CD4-positive, alpha-beta T cell treated with Interleukin-6 for 4 hours (primary cell): ENCODE measurements around the gene CCDC92.
A peak's percentile ranks its signal among the peaks of the same experiment; 100 is the strongest.

Source experiments
- DNase-seq: peaks from one replicate; pipeline ENCODE4 v3.0.0-alpha.2; 2020; ENCODE audit warnings: mixed read lengths

Gene CCDC92

DNA sequence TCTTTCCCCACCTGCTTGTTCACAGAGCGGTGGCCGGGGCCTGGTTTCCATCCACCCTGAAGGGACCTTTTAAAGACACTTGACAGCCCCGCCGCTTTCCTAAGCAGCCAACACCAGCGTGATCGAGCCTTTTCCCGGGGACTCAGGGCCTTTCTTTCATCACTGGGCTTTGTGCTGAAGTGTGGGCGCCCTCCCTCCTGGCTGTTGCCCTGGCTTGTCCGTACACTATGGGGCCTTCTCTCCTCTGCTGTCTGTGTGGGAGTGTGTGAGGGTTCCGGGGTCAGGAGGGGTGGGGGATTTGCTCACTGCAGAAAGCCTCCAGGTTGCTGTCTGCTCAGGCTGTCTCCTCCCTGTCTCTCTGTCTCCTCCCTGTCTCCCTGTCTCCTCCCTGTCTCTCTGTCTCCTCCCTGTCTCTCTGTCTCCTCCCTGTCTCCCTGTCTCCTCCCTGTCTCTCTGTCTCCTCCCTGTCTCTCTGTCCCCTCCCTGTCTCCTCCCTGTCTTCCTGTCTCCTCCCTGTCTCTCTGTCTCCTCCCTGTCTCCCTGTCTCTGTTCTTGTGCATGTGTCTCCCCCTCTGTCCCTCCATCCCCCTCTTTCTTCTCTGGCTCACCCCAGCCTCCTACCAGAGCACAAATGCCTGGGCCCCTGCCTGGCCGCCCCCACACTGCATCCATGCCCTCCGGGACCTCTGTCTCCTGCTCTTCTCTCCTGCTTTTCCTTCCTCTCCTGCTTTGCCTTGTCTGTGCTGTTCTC lies 64.7 kb downstream of the CCDC92 start:
- no peak for DNase-seq

DNA sequence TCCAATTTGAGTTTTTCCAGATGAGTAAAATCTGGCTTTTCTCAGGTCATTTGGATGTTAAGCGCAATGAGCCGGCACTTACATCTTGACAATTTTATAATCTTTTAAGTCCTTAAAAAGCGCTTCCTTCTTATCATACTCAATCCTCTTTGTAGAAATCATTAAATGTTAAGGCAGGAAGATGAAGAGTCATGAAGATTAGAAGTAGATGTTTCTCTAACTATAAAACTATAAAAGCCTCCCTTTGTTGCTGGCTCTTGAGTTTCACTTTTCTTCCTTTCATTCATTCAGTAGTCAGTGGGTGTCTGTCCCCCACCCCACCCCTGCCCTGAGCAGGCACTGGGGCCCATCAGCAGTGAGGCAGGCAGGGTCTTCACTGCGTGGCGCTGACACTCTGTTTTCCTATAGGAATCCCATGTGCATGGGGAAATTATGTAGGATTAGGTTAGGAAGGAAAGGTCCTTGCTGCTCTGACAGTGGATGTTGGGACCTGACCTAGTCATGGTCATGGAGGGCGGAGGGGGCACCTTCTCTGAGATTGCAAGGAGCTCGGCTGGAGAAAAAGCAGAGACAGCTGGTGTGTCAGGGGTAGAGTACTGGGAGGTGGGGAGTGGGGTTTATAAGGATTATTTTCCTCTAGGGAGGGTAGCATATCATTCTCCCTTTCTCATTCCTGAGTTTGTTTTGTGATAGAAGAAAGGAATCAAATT lies 65.8 kb downstream of the CCDC92 start:
- no peak for DNase-seq

DNA sequence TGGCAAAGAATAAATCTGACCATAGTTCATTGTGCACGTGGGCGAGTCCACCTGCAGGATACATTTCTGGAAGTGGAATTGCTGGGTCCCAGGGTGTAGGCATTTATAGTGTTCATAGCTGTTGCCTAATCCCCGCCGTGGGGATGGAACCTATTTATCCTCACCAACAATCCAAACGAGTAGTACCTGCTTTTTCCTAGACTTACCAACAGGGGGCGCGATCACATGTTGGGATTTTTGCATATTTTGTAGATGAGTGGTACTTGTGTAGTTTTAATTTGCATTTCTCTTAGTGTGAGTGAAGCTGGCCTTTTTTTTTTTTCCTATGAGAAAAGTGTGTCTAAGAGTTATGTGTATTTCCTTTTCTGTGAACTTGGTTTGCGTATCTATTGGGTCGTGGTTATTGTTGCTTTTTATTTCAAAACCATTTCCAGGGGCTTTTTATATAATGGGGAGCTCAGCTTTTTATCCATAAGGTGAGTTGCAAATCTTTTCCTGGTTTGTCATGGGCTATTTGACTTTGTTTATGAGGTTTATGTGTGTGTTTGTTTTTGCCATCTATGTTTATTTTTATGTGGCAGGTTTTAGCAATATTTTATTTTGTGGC lies 67.2 kb downstream of the CCDC92 start:
- DNase-seq = peak; percentile 80

DNA sequence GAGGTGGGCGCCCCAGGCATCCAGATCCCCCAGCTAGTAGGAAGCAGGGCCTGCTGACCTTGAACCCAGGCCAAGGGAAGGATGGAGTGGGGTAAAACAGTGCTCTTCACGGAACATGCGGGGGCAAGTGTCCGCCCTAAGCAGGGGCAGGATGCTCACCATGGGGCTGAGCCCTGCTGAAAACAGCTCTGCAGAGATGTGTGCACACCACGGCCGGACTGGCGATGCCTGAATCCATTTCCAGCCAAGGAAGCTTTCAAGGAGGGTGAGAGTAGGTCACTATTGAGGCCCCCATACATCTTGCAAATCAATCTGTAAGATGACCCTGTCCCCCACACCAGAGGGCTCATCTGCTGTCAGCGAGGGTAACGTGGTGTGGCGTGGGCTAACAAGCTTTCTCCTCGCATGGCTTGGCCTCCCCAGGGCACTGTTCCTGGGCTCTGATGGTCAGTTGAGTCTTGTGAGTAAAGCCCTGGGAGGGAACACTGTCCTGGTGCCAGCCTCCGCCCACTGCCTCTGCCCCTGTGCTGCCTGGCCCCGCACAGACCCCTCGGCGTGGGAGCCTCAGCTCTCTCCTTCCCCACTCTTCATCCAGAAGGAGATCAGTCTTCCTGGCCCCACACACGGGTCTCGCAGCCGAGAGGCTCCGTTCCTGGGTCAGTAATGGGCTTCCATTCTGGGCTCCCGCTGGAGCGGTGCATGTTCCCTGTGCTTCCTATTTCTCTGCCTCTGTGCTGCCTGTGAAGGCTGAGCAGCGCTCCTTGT lies 69.1 kb downstream of the CCDC92 start:
- no peak for DNase-seq

DNA sequence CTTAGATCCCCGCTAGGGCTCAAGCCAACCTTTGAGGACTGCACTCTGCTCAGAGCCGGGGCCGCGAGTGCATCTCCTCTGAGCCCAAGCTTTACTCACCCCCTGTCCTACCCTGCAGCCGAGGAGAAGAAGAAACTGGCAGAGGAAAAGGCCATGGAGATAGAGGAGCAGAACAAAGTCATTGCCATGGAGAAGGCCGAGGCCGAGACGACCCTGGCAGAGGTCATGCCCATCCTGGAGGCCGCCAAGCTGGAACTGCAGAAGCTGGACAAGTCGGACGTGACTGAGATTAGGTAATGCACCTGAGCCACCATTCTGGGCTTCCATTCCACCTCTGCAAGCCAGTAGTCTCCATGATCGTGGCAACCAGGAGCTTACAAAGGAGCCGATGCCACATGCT lies 69.8 kb downstream of the CCDC92 start:
- no peak for DNase-seq

DNA sequence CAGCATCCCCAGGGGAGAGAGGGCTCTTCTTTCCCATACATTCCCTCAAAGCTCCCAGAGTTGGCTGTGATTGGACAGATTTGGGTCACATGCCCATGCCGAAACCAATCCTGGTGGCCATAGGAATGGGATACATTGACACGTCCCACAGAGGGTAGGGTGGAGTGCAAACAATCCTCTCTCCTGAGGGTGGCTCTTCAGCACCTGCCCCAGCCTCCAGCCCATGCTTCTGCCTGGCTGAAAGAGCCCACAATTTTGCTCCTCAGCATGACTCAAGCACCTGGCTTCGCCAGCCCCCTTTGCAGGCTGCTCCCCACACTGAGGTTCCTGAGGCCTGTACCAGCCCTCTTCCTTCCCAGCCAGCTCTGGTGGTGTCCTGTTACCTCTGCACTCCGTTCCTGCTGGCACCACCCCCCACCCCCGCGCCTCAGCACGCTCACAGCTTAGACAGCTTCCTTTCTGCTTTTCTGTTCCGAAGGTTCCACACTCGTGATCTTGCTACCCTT lies 71.7 kb downstream of the CCDC92 start:
- DNase-seq = peak; percentile 13

DNA sequence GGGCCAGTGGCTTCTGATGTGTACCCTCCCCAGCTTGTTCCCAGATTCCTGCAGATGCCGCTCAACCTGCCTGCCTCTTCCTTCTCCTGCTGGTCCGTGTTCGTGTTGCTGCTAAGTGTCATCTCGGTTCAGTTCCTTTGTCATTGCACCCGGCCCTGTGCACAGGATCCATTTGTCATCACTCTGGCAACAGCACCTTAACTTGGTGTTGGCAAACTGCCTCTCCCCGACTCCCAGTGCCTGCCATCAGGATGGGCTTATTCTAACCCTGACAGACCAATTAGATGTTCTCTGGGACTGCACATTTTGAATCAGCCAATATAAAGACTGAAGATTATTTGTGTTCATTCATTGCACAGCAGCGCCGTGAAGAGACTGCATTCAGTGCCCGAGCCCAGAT lies 73.3 kb downstream of the CCDC92 start:
- DNase-seq = no peak

DNA sequence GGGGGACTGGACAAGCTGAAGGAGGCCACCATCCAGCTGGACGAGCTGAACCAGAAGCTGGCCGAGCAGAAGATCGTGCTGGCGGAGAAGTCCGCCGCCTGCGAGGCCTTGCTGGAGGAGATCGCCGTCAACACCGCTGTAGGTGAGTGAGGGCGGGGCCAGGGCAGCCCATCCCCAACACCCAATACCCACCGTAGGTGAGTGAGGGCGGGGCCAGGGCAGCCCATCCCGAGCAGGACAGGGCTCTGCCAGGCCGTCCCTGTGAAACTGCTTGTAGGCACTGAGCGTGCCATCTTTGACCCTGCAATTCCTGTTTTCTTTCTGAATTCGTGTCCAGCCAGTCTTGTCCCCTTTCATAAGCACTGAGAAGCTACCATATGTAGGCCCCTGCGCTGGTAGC lies 74.0 kb downstream of the CCDC92 start:
- no peak for DNase-seq

DNA sequence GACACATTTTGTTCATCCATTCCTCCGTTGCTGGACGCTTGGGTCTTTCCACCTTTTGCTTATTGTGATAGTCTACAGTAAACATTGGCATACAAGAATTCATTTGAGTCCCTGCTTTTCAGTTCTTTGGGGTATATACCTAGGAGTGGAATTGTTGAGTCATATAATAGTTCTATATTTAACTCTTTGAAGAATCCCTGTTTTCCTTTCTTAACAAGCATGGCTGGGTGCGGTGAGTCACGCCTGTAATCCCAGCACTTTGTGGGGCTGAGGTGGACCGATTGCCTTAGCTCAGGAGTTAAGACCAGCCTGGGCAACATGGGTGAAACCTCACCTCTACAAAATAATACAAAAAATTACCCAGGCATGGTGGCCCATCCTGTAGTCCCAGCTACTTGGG lies 75.4 kb downstream of the CCDC92 start:
- DNase-seq = no peak

DNA sequence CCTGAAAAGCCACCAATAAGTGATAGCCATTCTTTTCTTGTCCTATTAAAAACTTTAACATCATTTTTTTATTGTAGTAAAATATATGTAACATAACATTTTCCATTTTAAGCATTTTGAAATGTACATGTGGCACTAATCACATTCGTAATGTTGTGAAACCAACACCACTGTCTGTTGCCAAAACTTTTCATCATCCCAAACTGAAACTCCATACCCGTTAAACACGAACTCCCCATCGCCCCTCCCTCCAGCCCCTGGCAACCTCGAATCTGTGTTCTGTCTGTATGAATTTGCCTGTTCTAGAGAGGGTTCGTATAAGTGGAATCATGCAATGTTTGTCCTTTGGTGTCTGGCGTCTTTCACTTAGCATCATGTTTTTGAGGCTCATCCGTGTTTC lies 75.9 kb downstream of the CCDC92 start:
- no peak for DNase-seq

DNA sequence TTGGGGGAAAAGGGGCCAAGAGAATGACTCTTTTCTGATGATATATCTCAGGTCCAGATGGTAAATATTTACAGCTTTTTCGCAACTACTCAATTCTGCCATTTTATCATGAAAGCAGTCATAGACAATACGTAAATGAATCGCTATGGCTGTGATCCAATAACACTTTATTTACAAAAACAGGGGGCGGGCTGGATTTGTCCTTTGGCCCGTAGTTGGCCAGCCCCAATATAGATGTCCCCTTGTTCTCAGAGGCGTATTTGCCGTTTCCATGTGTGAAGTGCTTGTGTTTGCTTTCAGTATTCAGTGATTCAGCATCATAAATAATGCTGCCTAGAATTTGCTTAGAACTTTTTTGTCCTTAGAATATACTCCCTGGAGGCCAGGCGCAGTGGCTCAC lies 77.2 kb downstream of the CCDC92 start:
- DNase-seq = no peak

DNA sequence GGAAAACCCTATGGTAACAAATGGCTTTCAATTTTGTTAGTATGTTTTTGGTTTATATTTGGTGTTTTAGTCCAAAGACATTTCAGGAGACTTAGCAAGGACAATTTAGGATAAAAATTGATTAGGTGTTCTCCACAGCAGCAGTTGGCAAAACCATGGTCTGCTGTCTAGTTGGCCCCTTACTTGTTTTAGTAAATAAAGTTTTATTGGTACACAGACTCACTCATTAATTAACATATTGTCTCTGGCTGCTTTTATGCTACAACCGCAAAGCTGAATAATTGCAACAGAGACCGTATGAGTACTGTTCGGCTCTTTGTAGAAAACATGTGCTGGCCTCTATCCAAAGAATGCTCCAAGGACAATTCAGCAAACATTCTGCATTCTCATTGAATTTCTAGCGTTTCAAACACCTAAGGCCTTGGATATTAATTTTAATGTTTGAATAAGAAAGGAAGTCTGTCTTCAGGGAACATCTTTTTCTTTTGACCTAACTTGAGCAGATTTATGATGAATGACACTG lies 77.7 kb downstream of the CCDC92 start:
- no peak for DNase-seq

DNA sequence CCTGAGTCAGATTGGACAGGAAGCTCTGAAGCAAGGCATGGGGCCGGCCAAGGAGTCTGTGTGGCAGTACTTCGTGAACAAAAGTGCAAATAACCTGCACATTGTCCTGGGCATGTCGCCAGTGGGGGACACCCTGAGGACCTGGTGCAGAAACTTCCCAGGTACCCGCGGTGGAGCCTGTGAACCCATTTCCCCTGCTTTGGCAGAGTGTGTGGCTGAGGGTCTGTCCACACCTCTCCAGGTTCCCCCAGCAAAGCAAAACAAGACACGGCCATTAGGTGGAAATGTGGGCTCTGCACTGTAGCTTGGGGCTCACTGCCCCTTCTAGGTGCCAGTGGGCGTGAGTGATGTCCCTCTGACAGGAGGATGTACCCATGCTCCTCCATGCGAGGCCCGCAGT lies 79.4 kb downstream of the CCDC92 start:
- DNase-seq = no peak

DNA sequence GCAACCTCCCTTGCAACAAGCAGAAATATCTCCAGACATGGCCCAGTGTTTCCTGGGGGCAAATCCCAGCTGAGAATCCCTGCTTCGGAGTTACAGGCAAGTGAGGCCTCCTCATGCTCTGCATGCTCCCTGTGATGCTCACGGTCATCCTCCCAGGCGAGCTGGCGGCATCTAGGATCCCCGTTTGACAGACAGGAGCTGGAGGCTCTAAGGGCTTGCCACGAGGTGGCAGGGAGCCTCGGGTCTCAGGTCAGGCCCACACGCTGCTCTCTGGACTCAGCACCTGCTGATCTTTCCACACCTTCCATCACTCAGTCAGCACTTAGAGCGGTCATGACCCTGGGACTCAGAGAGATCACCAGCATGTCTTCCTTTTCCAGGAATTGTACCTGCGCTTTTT lies 79.8 kb downstream of the CCDC92 start:
- no peak for DNase-seq

DNA sequence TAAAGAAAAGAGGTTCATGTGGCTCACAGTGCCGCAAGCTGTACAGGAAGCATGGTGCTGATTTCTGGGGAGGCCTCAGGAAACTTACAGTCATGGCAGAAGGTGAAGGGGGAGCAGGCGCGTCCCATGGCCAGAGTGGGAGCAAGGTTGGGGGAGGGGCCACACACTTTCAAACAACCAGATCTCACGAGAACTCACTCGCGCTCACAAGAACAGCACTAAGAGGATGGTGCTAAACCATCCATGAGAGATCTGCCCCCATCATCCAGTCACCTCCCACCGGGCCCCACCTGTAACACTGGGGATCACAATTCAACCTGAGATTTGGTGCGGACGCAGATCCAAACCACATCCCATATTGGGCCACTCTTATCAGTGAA lies 80.5 kb downstream of the CCDC92 start:
- DNase-seq = no peak

DNA sequence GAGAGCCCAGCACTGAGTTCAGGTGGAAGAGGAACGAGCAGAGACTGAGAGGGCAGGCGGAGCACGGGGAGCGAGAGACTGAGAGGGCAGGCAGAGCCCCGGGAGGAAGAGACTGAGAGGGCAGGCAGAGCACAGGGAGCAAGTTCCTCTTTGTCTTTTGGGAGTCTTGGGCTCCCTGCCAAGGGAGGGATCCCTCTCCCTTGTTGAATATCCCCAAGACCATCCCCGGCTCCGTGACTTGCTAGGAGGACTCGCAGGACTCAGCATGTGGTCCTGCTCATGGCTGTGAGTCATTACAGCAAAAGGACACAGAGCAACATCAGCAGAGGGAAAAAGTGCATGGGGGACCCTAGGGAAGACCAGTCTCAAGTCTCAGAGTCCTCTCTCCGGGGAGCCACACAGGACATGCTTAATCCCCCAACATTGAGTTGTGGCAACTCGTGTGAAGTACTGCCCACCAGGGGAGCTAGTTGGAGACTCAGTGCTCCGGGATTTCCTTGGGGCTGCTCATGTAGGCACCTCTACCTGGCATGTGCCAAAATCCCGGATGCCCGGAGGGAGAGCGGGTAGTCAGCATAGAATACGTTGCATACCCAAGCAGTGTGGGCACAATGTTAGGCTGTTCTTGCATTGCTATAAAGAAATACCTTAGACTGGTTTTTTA lies 81.0 kb downstream of the CCDC92 start:
- no peak for DNase-seq

DNA sequence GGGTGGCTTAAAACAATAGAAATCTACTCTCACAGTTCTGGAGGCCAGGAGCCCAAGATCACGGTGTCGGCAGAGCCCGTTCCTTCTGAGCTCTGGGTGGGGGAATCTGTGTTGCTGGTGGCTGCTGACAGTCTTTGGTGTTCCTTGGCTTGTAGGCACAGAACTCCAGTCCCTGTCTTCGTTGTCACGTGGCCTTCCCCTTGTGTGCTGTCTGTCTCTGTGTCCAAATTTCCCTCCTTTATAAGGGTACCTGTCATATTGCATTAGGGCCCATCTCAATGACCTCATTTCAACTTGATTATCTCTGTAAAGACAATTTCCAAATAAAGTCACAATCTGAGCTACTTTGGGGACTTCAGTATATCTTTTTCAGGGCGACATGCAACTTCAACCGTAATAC lies 81.6 kb downstream of the CCDC92 start:
- DNase-seq = no peak

DNA sequence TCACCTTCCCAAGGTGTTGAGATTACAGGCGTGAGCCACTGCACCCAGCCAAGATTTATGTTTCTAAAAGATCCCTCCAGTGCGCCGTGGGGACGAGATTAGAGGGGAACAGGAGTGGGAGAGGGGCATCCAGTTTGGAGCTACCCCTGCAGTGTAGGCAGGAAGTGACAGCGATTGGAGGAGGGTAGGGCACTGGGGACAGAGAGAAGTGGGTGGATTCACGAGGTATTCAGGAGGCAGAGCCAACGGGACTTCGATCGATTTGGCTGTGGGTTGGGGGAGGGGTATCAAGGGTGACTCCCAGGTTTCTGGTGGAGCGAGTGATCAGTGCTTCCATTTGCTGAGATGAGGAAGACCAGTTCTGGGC lies 82.1 kb downstream of the CCDC92 start:
- no peak for DNase-seq

DNA sequence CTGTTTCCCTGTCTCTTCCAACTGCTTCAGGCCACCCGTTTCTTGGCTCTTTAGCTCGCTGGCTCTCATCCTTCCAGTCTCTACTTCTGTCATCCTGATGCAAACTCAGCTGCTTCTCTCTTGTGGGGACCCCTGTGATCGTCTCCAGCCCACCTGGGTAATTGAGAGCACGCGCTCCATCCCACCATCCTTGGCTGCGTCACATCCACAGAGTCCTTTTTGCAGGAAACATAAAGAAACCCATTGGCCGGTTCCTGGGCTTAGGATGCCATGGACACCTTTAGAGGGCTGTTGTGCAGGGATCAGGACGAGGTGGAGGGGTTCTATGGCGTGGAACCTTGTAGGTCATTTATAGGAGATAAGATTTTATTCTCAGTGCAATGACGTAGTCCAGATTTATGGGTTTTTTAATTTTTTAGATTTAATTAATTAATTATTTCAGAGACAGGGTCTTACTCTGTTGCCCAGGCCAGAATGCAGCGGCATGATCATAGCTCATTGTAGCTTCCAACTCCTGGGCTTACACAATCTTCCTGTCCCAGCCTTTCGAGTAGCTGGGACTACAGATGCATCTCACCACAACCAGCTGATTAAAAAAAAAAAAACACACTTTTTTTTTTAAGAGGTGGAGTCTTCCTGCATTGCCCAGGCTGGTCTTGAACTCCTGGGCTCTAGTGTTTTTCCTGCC lies 82.6 kb downstream of the CCDC92 start:
- DNase-seq = no peak

DNA sequence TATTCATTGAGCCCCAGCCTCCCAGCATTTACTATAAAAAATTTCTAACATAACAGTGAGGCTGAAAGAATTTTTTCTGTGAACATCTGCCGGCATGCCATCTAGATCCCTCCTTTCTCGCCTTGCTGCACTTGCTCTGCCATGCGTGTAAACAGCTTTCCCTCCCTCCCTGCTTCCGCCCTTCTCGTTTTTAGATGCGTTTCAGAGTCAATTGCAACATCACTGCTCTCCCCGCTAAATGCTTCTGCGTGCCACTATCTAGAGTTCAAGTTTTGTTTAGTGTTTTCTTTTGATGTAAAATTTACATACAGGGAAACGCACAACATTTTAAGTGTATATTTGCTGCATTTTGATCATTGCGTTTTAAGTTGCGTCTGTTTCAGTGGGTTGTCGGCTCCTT lies 83.6 kb downstream of the CCDC92 start:
- DNase-seq = no peak

DNA sequence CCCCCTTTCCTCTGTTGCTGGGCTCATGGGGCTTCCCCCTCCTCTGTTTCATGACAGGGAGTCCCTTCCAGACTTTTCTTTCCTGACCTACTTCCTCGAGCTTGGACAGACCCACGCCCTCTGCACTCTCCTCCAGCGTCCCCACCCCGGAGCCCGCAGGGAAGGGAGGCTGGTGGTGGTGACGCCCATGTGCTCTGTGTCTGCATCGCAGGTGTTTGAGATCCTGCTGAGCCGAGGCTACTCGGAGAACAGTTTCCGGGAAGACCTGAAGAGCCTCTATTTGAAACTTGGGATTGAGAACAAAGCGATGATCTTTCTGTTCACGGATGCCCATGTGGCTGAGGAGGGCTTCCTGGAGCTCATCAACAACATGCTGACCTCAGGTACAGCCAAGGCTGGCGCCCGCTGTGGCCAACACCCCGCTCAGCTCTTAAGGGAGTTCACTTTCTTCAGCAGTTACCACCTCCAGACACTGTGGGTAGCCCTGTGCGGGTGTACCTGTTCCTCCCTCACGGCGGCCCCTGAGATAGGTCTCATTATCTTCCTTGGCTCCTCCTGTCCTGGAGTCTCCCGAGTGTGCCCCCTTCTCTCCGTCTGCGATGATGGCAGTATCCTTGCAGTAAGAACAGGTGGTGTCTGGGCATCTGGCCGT lies 85.6 kb downstream of the CCDC92 start:
- DNase-seq = no peak
